HCT116 (cell line): ENCODE data around the gene UBE2R2.

ENCODE experiments used
- CEBPB ChIP-seq: IDR thresholded peaks from 2 replicates; pipeline ENCODE4 v1.6.1; 2012; ENCODE audit warnings: low read depth
- ELF1 ChIP-seq: IDR thresholded peaks from 2 replicates; pipeline ENCODE4 v1.6.1; 2012; ENCODE audit warnings: low read depth, borderline replicate concordance
- EZH2 ChIP-seq: fragments of 200-600 bp; sonication (generic); IDR thresholded peaks from 2 replicates; pipeline ENCODE4 v1.6.1; 2017; ENCODE audit warnings: antibody characterized with exemption, mixed run types
- EZH2phosphoT487 ChIP-seq: fragments of 200-600 bp; IDR thresholded peaks from 2 replicates; pipeline ENCODE4 v1.6.1; 2018; ENCODE audit warnings: antibody characterized with exemption, borderline replicate concordance
- JUND ChIP-seq: IDR thresholded peaks from 2 replicates; pipeline ENCODE4 v1.6.1; 2012
- POLR2A ChIP-seq: IDR thresholded peaks from 2 replicates; pipeline ENCODE4 v1.7.0; 2011; ENCODE audit warnings: borderline replicate concordance; ENCODE audit not compliant: insufficient read depth, insufficient read length; ENCODE audit errors: extremely low read depth
- POLR2AphosphoS5 ChIP-seq: IDR thresholded peaks from 2 replicates; pipeline ENCODE4 v1.6.1; 2011; ENCODE audit warnings: mild to moderate bottlenecking, low read depth, low read length, moderate library complexity
- RAD21 ChIP-seq: IDR thresholded peaks from 2 replicates; pipeline ENCODE4 v1.6.1; 2012; ENCODE audit warnings: low read depth, mild to moderate bottlenecking
- YY1 ChIP-seq: IDR thresholded peaks from 2 replicates; pipeline ENCODE4 v1.6.1; 2011; ENCODE audit warnings: low read length, low read depth, moderate library complexity, mild to moderate bottlenecking; ENCODE audit not compliant: insufficient replicate concordance; ENCODE audit errors: extremely low read depth
- ZNF274 ChIP-seq: fragments of 200-500 bp; sonication (Bioruptor generic); IDR thresholded peaks from 2 replicates; pipeline ENCODE4 v1.6.1; 2014; ENCODE audit warnings: mild to moderate bottlenecking, low read depth, low read length, inconsistent platforms
- TF ChIP-seq, protein P1 (sequence below), 3 experiments: fragments of 200-600 bp in 1 of 3; sonication (generic) in 1 of 3; IDR thresholded peaks in 2 of 3; conservative IDR thresholded peaks in 1 of 3; 2 replicates each; pipeline ENCODE4 v1.5.1; 2012 to 2017; ENCODE audit warnings: low read depth in 2 of 3, low read length in 2 of 3, antibody characterized with exemption in 1 of 3, borderline replicate concordance in 1 of 3, control low read depth in 1 of 3, mild to moderate bottlenecking in 1 of 3, mixed read lengths in 1 of 3, mixed run types in 1 of 3, moderate library complexity in 1 of 3; ENCODE audit not compliant: insufficient read depth in 1 of 3
- TF ChIP-seq, protein P2 (sequence below): IDR thresholded peaks from 2 replicates; pipeline ENCODE4 v1.6.1; 2011; ENCODE audit warnings: mild to moderate bottlenecking, low read length, moderate library complexity; ENCODE audit not compliant: insufficient replicate concordance; ENCODE audit errors: extremely low read depth
- TF ChIP-seq, protein P3 (sequence below): IDR thresholded peaks from 2 replicates; pipeline ENCODE4 v1.6.1; 2012
- TF ChIP-seq, protein P4 (sequence below): IDR thresholded peaks from 2 replicates; pipeline ENCODE4 v1.6.1; 2012

DNA sequence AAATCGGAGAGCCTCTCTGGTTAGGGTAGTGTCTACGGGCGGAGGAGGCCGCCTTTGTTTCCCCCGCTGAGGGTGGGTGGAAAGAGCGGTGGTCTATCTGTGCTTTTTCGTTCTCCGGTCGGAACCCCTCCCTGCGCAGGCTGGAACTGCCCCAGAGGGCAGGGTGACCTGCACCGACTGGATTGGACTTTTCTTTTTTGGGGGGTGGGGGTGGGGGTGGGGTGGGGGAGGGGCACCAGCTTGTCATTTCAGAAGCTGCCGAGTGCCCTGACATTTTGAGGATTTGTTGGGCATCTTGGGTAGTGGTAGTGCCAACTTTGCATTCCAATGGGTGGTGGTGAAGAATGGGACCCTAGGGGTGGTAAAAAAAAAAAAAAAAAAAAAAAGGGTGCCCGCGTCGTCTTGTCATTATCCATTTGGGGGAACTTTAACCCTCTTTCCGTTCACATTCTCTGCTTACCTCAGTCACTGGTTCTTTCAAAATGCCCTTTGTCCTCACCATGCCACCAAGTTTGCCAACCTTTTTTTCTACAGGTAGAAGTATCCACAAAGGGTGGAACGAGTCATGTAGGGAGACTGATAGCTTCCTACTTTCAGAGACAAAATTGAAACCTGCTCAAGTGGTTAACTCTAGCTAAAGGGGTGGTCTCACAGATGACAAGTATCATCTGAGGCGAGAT lies 1.3 kb downstream of the UBE2R2 start:
- TF ChIP-seq, protein P1, sequence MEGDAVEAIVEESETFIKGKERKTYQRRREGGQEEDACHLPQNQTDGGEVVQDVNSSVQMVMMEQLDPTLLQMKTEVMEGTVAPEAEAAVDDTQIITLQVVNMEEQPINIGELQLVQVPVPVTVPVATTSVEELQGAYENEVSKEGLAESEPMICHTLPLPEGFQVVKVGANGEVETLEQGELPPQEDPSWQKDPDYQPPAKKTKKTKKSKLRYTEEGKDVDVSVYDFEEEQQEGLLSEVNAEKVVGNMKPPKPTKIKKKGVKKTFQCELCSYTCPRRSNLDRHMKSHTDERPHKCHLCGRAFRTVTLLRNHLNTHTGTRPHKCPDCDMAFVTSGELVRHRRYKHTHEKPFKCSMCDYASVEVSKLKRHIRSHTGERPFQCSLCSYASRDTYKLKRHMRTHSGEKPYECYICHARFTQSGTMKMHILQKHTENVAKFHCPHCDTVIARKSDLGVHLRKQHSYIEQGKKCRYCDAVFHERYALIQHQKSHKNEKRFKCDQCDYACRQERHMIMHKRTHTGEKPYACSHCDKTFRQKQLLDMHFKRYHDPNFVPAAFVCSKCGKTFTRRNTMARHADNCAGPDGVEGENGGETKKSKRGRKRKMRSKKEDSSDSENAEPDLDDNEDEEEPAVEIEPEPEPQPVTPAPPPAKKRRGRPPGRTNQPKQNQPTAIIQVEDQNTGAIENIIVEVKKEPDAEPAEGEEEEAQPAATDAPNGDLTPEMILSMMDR (IDR thresholded peaks at IDR 0.05 in 2 of 3, conservative IDR thresholded peaks at IDR 0.05 in 1 of 3; ENCODE audit: borderline replicate concordance in 1 of 3, insufficient read depth in 1 of 3, low read depth in 2 of 3, low read length in 2 of 3): no peak
- TF ChIP-seq POLR2AphosphoS5 (no peak), EZH2phosphoT487 (no peak), POLR2A (no peak), ELF1 (no peak), ZNF274 (no peak), CEBPB (no peak), EZH2 (no peak), RAD21 (no peak), YY1 (no peak), JUND (no peak)
- TF ChIP-seq, protein P2, sequence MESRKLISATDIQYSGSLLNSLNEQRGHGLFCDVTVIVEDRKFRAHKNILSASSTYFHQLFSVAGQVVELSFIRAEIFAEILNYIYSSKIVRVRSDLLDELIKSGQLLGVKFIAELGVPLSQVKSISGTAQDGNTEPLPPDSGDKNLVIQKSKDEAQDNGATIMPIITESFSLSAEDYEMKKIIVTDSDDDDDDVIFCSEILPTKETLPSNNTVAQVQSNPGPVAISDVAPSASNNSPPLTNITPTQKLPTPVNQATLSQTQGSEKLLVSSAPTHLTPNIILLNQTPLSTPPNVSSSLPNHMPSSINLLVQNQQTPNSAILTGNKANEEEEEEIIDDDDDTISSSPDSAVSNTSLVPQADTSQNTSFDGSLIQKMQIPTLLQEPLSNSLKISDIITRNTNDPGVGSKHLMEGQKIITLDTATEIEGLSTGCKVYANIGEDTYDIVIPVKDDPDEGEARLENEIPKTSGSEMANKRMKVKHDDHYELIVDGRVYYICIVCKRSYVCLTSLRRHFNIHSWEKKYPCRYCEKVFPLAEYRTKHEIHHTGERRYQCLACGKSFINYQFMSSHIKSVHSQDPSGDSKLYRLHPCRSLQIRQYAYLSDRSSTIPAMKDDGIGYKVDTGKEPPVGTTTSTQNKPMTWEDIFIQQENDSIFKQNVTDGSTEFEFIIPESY: no peak
- TF ChIP-seq, protein P3, sequence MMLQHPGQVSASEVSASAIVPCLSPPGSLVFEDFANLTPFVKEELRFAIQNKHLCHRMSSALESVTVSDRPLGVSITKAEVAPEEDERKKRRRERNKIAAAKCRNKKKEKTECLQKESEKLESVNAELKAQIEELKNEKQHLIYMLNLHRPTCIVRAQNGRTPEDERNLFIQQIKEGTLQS: no peak
- TF ChIP-seq, protein P4, sequence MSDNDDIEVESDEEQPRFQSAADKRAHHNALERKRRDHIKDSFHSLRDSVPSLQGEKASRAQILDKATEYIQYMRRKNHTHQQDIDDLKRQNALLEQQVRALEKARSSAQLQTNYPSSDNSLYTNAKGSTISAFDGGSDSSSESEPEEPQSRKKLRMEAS: no peak
